ENCODE data around the gene NCAPG2.

The NCAPG2 gene

DNA sequence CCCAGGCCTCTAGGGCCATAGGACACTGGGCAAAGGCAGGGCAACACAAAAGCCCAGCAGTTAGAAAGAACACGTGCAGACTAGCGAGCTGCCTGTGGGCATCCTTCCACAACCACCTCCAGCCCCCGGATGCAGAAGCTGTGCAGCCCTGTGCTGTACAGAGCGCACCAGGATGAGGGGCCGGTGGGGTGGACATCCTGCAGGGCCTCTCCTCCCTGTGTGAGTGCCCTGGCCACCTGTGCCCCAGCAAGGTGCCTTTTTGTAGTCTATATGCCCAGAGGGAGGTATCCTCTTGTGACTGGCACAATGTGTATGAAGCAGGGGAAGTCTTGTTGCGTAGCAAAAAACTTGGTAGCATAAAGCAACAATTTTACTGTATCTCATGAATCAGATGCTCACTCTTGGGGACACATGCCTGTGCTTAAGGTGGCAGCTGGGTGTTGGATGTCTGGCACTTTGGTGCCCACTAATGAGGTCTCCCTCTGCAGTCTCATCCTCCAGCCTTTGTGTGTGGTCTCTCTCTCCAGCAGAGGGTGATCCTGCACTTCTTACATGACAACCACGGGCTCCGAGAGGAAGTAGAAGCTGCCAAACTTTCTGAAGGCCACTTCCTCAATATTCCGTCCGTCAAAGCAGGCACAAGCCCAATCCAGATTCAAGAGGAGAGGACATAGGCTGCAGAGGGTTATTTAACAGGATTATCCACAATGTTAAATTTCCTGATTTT lies 8.7 kb downstream of the NCAPG2 start:
- H3K9me3 ChIP-seq (replicated peaks in 1 of 11), result no peaks in the 10 kb centered on the region
- peaks cover 7 to 30% (median 16%) of the 10 kb centered on the region in 10 experiments; a peak in 19 of 20 replicates for H3K4me1 ChIP-seq
- H3K4me3 ChIP-seq, result no peak overlapping the region
- H4K20me1 ChIP-seq, result peaks cover 0 to 60% (median 30%) of the 10 kb centered on the region in 11 experiments; a peak in 17 of 22 replicates
- peak overlapping the region in 4 of 11 experiments; percentile 2 to 24 (median 12); a peak in 5 of 22 replicates for H3K9ac ChIP-seq
- H3K27me3 ChIP-seq, result no peaks in the 10 kb centered on the region
- TF ChIP-seq Cebpa-rat (IDR thresholded peaks at IDR 0.05), result no peak
- peaks cover 0 to 98% (median 89%) of the 10 kb centered on the region in 11 experiments; a peak in 19 of 22 replicates for H3K36me3 ChIP-seq
- H3K4me2 ChIP-seq, result peak overlapping the region; percentile 9 to 73 (median 38); a peak in 19 of 22 replicates
- peak overlapping the region in 2 of 11 experiments; percentile 5 to 8; a peak in 1 of 22 replicates for H3K27ac ChIP-seq

DNA sequence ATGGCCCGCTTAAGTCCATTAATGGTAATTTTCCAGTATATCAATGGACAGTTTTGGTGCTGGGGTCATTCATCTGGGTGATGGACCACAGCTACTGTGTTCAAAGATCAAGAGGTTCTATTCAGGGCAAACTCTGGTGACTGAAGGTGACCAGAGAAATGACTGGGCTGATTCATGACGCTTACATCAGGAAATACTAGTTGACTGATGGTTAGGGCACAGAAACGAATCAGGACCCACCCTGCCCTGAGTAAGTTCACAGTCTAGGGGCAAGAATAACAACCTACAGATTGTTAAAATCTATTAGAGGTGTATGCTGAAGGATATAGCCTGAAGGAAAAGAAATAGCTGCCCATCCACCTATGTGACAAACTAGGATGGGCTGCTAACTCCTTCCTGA lies 9.5 kb downstream of the NCAPG2 start:
- H3K36me3 ChIP-seq, result peaks cover 5 to 98% (median 89%) of the 10 kb centered on the region in 11 experiments; a peak in 20 of 22 replicates
- no peaks in the 10 kb centered on the region for H3K27me3 ChIP-seq
- peaks cover 7 to 28% (median 16%) of the 10 kb centered on the region in 10 experiments; a peak in 19 of 20 replicates for H3K4me1 ChIP-seq
- TF ChIP-seq Cebpa-rat (IDR thresholded peaks at IDR 0.05), result no peak
- peak overlapping the region in 5 of 11 experiments; percentile 2 to 53 (median 24); a peak in 5 of 22 replicates for H3K9ac ChIP-seq
- H3K4me2 ChIP-seq, result no peak overlapping the region
- H4K20me1 ChIP-seq, result peaks cover 0 to 52% (median 28%) of the 10 kb centered on the region in 11 experiments; a peak in 17 of 22 replicates
- no peak overlapping the region; a peak in 1 of 22 replicates for H3K27ac ChIP-seq
- H3K9me3 ChIP-seq (replicated peaks in 1 of 11), result no peaks in the 10 kb centered on the region
- H3K4me3 ChIP-seq, result no peak overlapping the region

DNA sequence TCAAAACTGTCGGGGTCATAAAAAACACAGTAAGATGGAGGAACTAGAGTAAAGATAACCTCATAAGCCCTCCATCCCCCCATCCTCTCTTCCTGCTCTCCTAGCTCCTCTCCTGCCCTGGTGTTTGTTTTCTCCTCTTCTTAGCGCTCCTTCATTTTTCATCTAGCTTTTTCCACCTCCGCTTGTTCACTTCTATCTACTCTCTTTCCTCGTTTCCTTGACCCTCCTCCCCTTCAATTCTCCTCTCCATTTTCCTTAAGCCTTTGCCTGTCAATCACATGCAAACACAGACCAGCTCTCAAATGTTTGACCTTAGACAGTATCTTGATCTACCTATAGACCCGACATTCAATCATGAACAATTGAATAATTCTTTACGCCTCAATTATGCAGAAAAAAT lies 10.0 kb downstream of the NCAPG2 start:
- peaks cover 0 to 49% (median 28%) of the 10 kb centered on the region in 11 experiments; a peak in 17 of 22 replicates for H4K20me1 ChIP-seq
- H3K9me3 ChIP-seq (replicated peaks in 1 of 11), result no peaks in the 10 kb centered on the region
- no peak overlapping the region for H3K4me2 ChIP-seq
- no peak for TF ChIP-seq Cebpa-rat (IDR thresholded peaks at IDR 0.05)
- H3K27me3 ChIP-seq, result no peaks in the 10 kb centered on the region
- peaks cover 8 to 98% (median 89%) of the 10 kb centered on the region in 11 experiments; a peak in 21 of 22 replicates for H3K36me3 ChIP-seq
- no peak overlapping the region for H3K27ac ChIP-seq
- H3K4me3 ChIP-seq, result no peak overlapping the region
- peak overlapping the region in 4 of 11 experiments; percentile 12 to 53 (median 24); a peak in 4 of 22 replicates for H3K9ac ChIP-seq
- H3K4me1 ChIP-seq, result peaks cover 7 to 28% (median 16%) of the 10 kb centered on the region in 10 experiments; a peak in 19 of 20 replicates

DNA sequence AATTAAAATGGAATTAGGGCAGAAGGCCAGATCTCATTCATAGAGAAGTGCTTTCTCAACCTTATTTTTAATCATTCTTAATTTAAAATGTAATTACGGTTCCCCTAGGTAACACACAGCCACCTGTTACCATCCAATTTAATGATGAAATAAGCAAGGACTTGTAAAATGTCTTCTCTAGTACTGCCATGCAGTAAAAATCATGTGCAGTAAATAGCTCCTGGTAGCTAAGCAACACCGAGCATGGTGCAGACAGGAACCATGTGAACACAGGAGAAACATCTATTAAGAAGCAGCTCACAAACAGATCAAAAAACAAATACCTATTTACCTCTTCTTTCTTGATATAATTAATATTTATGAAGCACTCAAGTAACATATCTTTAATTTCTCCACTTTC lies 15.1 kb downstream of the NCAPG2 start:
- no peak overlapping the region for H3K4me2 ChIP-seq
- no peaks in the 10 kb centered on the region; a peak in 1 of 22 replicates for H3K9me3 ChIP-seq (replicated peaks in 1 of 11)
- H3K27ac ChIP-seq, result no peak overlapping the region
- H3K36me3 ChIP-seq, result peaks cover 54 to 100% (median 92%) of the 10 kb centered on the region in 11 experiments
- TF ChIP-seq Cebpa-rat (IDR thresholded peaks at IDR 0.05), result no peak
- H3K4me3 ChIP-seq, result no peak overlapping the region
- H4K20me1 ChIP-seq, result peaks cover 0 to 20% (median 13%) of the 10 kb centered on the region in 11 experiments; a peak in 12 of 22 replicates
- no peaks in the 10 kb centered on the region for H3K27me3 ChIP-seq
- no peak overlapping the region for H3K9ac ChIP-seq
- peaks cover 0 to 3% (median 0%) of the 10 kb centered on the region in 10 experiments; a peak in 1 of 20 replicates for H3K4me1 ChIP-seq

DNA sequence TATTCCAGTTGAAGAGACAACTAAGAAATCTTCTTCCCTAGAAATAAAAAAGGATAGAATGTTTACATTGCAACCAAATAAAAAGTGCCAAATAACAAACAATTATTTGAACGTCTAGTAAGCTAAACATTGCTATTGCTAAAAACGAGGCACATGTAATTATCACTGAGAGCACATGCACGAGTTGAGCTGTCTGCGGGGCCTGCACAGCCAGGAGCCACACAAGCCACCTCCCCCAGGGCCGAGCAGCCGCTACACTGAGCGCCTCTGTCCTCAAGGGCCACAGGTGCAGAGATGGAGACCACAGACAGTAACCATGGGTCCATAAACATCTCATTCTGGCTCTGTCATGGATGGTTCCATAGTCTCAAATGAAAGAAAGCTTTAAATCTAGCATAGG lies 17.2 kb downstream of the NCAPG2 start:
- Histone ChIP-seq H3K27ac (no peak overlapping the region), H3K9ac (no peak overlapping the region), H3K4me1 (no peaks in the 10 kb centered on the region), H4K20me1 (peaks cover 0 to 9% (median 0%) of the 10 kb centered on the region in 11 experiments; a peak in 5 of 22 replicates), H3K9me3 (replicated peaks in 1 of 11) (no peaks in the 10 kb centered on the region; a peak in 1 of 22 replicates), H3K4me3 (no peak overlapping the region), H3K4me2 (no peak overlapping the region), H3K36me3 (peaks cover 70 to 100% (median 93%) of the 10 kb centered on the region in 11 experiments), H3K27me3 (no peaks in the 10 kb centered on the region)
- no peak for TF ChIP-seq Cebpa-rat (IDR thresholded peaks at IDR 0.05)

DNA sequence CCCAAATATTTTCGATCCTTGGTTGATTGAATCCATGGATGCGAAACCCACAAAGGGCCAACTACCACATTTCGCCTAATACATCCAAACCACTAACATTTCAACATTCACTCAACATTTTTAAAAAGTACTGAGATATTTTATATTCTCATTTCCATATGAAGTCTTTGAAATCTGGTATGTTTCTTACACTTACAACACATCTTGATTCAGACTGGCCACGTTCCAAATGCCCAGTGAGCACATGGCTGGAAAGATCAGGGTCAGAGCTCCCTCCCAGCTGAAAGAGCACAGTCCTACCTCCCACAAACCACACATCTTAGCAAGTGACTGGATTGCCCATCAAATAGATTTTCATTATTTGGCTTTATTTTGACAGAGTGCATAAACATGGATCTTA lies 18.9 kb downstream of the NCAPG2 start:
- H3K4me2 ChIP-seq, result no peak overlapping the region
- H3K9me3 ChIP-seq (replicated peaks in 1 of 11), result no peaks in the 10 kb centered on the region; a peak in 1 of 22 replicates
- no peaks in the 10 kb centered on the region for H3K4me1 ChIP-seq
- H3K4me3 ChIP-seq, result no peak overlapping the region
- H3K27ac ChIP-seq, result no peak overlapping the region
- TF ChIP-seq Cebpa-rat (IDR thresholded peaks at IDR 0.05), result no peak
- no peaks in the 10 kb centered on the region for H3K27me3 ChIP-seq
- no peak overlapping the region for H3K9ac ChIP-seq
- peaks cover 0 to 9% (median 0%) of the 10 kb centered on the region in 11 experiments; a peak in 5 of 22 replicates for H4K20me1 ChIP-seq
- H3K36me3 ChIP-seq, result peaks cover 72 to 100% (median 88%) of the 10 kb centered on the region in 11 experiments

DNA sequence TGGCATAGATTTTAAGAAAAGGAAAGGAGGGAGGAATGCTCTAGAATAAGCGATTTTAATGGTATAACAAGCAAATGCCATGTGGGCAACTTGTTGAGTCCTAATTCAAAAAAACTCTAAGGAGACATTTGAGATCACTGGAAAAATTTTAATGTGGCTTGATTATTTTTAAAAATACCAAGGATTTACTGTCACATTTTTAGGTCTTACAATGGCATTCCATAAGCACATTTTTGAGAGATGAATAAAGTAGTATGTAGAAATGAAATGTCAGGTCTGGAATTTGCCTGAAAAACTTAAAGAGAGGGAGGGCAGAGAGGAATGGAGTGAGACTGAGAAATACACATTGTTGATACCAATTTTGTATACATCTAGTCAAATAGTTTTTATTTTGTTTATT lies 20.3 kb downstream of the NCAPG2 start:
- H3K27ac ChIP-seq, result no peak overlapping the region
- TF ChIP-seq Cebpa-rat (IDR thresholded peaks at IDR 0.05), result no peak
- peaks cover 74 to 100% (median 89%) of the 10 kb centered on the region in 11 experiments for H3K36me3 ChIP-seq
- H3K27me3 ChIP-seq, result no peaks in the 10 kb centered on the region
- peaks cover 0 to 7% (median 0%) of the 10 kb centered on the region in 11 experiments; a peak in 5 of 22 replicates for H4K20me1 ChIP-seq
- H3K4me2 ChIP-seq, result no peak overlapping the region
- no peaks in the 10 kb centered on the region for H3K4me1 ChIP-seq
- H3K4me3 ChIP-seq, result no peak overlapping the region
- H3K9ac ChIP-seq, result no peak overlapping the region
- H3K9me3 ChIP-seq (replicated peaks in 1 of 11), result no peaks in the 10 kb centered on the region; a peak in 1 of 22 replicates

DNA sequence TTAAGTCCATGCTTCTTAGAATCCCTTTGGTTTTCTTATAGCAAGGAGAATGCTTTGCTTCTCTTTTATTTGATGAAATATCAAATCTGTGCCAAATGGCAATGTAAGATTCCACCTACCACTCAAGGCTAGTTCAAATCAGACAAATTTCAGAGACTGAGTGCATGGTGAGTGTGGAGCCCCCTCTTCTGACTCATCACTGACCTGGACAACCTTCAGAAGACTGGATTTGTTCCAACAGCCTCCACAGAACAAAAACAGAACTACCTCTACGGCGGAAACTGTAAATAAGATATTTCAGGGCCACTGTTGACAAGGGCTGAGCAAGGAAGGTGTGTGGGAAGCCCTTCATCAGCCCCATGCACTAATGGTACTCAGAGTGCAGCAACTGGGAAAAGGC lies 21.1 kb downstream of the NCAPG2 start:
- H3K36me3 ChIP-seq, result peaks cover 74 to 100% (median 91%) of the 10 kb centered on the region in 11 experiments
- H3K27me3 ChIP-seq, result no peaks in the 10 kb centered on the region
- H4K20me1 ChIP-seq, result peaks cover 0 to 4% (median 0%) of the 10 kb centered on the region in 11 experiments; a peak in 5 of 22 replicates
- H3K4me1 ChIP-seq, result no peaks in the 10 kb centered on the region
- no peaks in the 10 kb centered on the region; a peak in 1 of 22 replicates for H3K9me3 ChIP-seq (replicated peaks in 1 of 11)
- TF ChIP-seq Cebpa-rat (IDR thresholded peaks at IDR 0.05), result no peak
- H3K4me3 ChIP-seq, result no peak overlapping the region
- no peak overlapping the region for H3K9ac ChIP-seq
- H3K4me2 ChIP-seq, result no peak overlapping the region
- no peak overlapping the region for H3K27ac ChIP-seq

DNA sequence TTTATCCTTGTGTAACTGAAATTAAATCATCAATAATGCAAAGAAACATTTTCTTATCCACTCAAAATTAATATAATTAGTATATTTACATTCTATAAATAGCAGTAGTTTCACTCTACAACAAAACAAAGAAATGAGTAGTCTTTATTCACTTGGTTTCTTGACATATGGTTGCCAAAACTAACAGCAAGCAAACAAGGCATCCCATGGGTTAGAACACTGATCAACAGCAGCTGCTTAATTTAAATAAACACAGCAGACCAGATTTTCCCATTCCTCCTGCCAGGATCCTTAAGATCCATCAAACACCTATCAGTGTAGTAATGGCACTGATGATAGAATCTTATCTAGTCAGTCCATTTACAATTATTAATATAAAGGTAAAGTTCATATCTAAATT lies 22.1 kb downstream of the NCAPG2 start:
- Histone ChIP-seq H3K4me2 (no peak overlapping the region), H3K27ac (no peak overlapping the region), H3K4me1 (no peaks in the 10 kb centered on the region), H4K20me1 (peaks cover 0 to 4% (median 0%) of the 10 kb centered on the region in 11 experiments; a peak in 3 of 22 replicates), H3K36me3 (peaks cover 68 to 100% (median 91%) of the 10 kb centered on the region in 11 experiments), H3K27me3 (no peaks in the 10 kb centered on the region), H3K9me3 (replicated peaks in 1 of 11) (no peaks in the 10 kb centered on the region; a peak in 1 of 22 replicates), H3K9ac (no peak overlapping the region), H3K4me3 (no peak overlapping the region)
- TF ChIP-seq Cebpa-rat (IDR thresholded peaks at IDR 0.05), result no peak
